ENCODE results near the gene RTKN2.

DNA sequence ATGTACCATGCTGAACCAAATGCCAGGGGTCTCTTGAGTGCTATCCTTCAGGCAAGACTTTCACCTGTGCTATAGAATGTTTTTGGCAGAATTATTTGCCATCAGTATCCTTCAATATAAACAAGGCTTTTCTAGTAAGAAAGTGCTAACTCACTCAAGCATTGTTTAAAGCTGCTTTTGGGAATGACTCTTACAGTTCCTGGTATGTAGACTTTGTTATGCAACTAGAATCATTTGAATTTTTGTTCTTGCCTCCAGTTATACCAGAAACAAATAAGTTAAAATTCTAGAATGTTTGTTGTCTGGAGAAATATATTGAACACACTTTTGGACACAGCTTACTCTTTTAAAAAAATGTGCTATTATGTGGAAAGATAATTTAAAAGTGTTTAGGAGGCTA lies 39.5 kb upstream of the RTKN2 start:
- TF ChIP-seq, protein P1, sequence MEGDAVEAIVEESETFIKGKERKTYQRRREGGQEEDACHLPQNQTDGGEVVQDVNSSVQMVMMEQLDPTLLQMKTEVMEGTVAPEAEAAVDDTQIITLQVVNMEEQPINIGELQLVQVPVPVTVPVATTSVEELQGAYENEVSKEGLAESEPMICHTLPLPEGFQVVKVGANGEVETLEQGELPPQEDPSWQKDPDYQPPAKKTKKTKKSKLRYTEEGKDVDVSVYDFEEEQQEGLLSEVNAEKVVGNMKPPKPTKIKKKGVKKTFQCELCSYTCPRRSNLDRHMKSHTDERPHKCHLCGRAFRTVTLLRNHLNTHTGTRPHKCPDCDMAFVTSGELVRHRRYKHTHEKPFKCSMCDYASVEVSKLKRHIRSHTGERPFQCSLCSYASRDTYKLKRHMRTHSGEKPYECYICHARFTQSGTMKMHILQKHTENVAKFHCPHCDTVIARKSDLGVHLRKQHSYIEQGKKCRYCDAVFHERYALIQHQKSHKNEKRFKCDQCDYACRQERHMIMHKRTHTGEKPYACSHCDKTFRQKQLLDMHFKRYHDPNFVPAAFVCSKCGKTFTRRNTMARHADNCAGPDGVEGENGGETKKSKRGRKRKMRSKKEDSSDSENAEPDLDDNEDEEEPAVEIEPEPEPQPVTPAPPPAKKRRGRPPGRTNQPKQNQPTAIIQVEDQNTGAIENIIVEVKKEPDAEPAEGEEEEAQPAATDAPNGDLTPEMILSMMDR (IDR thresholded peaks at IDR 0.05), result no peak
- TF ChIP-seq POLR2A (IDR thresholded peaks at IDR 0.05), result no peak
